ENCODE data around the gene LDLRAP1.

LDLRAP1 gene

DNA sequence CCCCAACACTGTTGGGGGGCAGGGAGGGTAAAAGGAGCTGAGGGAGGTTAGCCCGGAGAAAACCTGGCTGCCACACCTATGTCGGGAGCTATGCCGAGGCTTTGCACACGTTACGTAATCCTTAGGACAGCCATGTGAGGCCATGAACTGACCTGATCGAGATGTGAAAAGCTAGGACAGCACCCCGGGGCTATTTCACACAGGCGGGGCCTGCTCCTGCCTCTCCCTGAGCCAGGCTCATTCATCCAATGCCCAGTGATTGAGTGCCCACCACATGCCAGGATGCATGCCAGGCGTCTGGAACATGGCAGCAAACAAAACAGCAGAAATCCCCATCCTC lies 30.2 kb downstream of the LDLRAP1 start:
- no peak overlapping the region for H3K27ac ChIP-seq
- TF ChIP-seq, protein P1, sequence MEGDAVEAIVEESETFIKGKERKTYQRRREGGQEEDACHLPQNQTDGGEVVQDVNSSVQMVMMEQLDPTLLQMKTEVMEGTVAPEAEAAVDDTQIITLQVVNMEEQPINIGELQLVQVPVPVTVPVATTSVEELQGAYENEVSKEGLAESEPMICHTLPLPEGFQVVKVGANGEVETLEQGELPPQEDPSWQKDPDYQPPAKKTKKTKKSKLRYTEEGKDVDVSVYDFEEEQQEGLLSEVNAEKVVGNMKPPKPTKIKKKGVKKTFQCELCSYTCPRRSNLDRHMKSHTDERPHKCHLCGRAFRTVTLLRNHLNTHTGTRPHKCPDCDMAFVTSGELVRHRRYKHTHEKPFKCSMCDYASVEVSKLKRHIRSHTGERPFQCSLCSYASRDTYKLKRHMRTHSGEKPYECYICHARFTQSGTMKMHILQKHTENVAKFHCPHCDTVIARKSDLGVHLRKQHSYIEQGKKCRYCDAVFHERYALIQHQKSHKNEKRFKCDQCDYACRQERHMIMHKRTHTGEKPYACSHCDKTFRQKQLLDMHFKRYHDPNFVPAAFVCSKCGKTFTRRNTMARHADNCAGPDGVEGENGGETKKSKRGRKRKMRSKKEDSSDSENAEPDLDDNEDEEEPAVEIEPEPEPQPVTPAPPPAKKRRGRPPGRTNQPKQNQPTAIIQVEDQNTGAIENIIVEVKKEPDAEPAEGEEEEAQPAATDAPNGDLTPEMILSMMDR (conservative IDR thresholded peaks at IDR 0.05): no peak

DNA sequence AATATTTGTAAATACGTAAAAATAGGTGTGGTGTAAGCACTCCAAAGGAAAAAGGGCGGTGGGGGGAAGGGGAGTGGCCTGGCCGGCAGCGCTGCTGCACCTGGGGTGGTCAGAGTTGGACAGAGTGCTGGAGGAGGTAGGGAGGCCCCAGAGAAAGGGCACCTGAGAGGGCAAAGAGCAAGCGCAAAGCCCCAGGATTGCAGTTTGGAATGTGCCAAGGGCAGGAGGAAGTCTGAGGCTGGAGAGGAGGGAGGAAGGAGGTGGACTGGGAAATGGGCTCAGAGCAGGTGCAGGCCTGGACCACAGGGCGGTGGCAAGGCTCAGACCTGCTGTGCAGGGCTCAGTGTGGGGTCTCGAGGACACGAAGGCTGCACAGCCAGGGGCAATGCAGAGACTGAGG lies 30.6 kb downstream of the LDLRAP1 start:
- H3K27ac ChIP-seq: no peak overlapping the region
- TF ChIP-seq, protein P1 (conservative IDR thresholded peaks at IDR 0.05): no peak

DNA sequence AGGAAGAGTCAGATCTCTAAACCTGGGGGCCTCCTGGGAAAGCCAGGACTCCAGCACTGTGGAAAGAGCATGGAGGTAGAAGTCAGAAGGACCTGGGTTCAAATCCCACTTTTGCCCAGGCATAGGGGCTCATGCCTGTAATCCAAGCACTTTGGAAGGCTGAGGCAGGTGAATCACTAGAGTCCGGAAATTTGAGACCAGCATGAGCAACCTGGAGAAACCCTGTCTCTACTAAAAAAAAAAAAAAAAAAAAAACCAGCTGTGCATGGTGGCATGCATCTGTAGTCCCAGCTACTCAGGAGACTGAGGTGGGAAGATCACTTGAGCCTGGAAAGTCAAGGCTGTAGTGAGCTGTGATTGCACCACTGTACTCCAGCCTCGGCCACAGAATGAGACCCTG lies 31.8 kb downstream of the LDLRAP1 start:
- TF ChIP-seq, protein P1 (conservative IDR thresholded peaks at IDR 0.05): no peak
- H3K27ac ChIP-seq: no peak overlapping the region

DNA sequence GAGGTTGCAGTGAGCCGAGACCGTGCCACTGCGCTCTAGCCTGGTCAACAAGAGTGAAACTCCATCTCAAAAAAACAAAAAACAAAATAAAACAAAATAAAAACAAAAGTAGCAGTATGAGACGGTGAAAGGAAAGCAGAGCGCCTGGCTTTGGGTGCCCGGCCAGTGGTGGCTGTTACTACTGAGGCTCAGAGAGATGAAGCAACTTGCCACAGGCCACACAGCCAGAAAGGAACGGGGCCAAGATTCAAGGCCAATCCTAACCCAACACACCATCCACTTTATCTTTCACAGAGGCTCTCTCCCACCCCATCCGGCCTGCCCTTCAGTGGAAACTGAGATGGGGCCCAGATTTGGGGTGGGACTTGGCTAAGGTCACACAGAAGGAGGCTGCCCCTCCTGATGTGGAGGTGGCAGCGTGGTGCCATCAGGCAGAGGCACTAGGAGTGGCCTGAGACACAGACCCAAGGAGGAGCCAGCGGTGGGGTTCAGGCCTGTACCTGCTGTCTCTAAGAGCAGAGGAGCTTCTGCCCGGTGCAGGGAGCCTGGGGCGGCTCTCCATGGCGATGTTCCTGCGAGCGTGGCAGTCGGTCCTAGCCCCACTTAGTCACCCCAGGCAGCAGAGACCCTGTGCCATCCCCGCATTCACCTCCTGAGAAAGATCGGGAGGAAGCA lies 33.2 kb downstream of the LDLRAP1 start:
- TF ChIP-seq, protein P1 (conservative IDR thresholded peaks at IDR 0.05): no peak
- no peak overlapping the region for H3K27ac ChIP-seq

DNA sequence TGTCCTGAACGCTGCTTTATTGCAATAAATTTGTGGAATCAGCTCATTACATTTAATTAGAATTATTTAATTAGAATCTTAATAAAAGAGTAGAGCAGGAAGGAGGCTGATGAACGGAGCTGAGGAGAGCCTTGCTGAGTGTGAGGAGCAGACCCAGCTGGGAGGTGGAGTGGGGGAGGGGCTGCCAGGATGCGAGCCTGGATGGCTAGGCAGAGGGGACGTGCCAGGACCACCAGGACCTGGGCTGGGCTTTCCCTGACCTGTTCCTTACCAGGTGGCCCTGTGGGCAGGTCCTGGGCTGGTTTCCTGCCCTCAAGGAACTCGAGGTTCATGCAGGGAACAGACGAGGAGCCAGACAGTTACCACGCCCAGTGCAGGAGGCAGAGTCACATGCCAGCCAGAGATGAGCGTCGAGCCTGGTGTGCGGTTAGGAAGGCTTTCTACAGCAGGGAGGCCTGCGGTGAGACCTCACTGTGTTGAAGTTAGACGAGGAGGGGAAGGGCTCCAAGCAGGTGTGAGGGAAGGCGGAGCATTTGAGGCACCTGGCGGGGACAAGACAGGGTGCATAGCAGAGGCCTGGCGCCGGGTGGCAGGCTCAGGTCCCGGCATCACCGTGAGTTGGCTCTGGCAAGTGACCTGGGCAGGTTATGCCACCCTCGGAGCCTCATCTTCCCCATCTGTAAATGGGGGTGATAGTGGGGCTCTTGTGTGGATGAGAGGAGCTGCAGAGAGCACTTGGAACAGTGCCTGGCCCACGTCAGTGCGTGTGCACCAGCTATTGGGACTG lies 33.9 kb downstream of the LDLRAP1 start:
- TF ChIP-seq, protein P1 (conservative IDR thresholded peaks at IDR 0.05): no peak
- no peak overlapping the region for H3K27ac ChIP-seq

DNA sequence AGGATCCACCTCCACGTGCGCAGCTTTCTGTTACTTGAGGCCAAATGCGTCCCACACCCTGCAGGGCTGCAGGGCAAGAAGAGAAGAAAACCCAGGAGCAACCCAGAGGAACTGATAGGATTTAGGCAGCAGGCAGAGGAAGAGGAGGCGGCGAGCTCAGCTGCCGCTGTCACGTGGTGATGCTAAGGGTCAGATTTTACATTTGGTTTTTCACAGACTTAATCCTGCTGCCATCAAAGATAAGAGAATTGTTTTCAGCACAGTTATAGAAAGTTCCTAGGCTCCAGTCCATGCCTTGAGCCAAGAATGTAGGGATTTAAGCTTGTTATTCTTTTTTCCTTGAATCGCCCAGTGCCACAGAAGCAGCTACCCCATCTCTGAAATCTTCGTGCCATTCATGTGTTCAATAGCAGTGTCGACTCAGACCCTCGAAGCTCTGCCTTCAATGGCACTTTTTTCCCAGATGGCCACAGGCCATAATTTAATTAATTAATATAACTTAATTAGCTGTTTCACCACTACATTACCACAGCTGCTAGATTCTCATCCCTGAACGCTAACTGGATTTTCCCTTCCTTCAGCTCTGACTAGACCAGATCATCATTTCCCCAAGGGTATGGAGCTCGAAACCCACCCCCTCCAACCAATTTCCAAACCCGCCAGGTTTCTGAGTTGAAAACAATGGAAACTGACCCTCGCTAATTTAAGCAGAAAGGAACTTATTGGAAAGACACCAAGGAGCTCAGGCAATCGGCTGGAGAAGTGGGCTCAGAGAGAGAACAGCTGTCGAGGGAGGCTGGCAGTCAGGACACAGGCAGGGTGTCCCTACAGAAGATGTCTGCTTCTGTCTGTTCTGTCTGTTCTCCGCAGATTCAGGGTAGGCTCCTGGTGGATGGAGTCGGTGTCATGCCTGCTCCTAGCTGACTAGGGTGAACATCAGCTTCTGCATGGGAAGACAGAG lies 36.2 kb downstream of the LDLRAP1 start:
- H3K27ac ChIP-seq: no peak overlapping the region
- TF ChIP-seq, protein P1 (conservative IDR thresholded peaks at IDR 0.05): no peak

DNA sequence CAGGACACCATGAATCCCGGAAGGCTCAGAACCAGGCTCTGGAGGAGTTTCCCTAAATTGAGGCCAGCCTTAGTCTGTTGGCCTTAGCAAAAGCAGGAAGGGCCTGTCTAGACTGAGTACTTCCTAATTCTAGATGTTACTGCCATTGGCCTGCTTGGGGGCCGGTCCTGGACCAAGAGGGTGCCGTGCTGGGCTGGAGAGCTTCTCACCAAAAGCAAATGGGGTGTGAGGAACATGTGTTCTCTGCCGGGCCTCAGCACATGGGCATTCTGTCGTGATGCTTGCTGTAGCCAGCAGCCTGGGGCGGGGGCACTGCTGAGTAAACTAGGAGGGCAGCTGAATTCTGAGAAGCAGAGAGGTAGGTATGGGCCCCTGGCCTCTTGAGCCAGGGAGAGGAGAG lies 37.5 kb downstream of the LDLRAP1 start:
- no peak overlapping the region for H3K27ac ChIP-seq
- TF ChIP-seq, protein P1 (conservative IDR thresholded peaks at IDR 0.05): no peak

All from VCaP (cell line).